ENCODE data around the gene LNX1.

Gene LNX1

GRCh38 chr4:53595204-53595603, 3.9 kb upstream of the LNX1 start:
- ATAC-seq: no peak
- TF ChIP-seq CSDC2 (CRISPR knock-in tag; IDR thresholded peaks at IDR 0.05) (no peak), CREB5 (CRISPR knock-in tag; IDR thresholded peaks at IDR 0.05; ENCODE audit: low read depth) (no peak), ZNF70 (CRISPR knock-in tag; IDR thresholded peaks at IDR 0.05) (no peak), ISL1 (CRISPR knock-in tag; IDR thresholded peaks at IDR 0.05) (no peak), PPARA (CRISPR knock-in tag; IDR thresholded peaks at IDR 0.05; ENCODE audit: borderline replicate concordance) (no peak), RARB (CRISPR knock-in tag; IDR thresholded peaks at IDR 0.05) (no peak), TOX (CRISPR knock-in tag; IDR thresholded peaks at IDR 0.05; ENCODE audit: borderline replicate concordance) (no peak)

GRCh38 chr4:53593765-53594164, 2.5 kb upstream of the LNX1 start:
- ATAC-seq: no peak
- TF ChIP-seq ZNF8 (CRISPR knock-in tag; IDR thresholded peaks at IDR 0.05) (no peak), TOX (CRISPR knock-in tag; IDR thresholded peaks at IDR 0.05; ENCODE audit: borderline replicate concordance) (no peak), ZNF70 (CRISPR knock-in tag; IDR thresholded peaks at IDR 0.05) (no peak), ARNTL (CRISPR knock-in tag; IDR thresholded peaks at IDR 0.05; ENCODE audit: borderline replicate concordance, low read depth) (no peak), TCF4 (CRISPR knock-in tag; IDR thresholded peaks at IDR 0.05; ENCODE audit: borderline replicate concordance) (no peak), ISL1 (CRISPR knock-in tag; IDR thresholded peaks at IDR 0.05) (no peak), ZNF565 (CRISPR knock-in tag; conservative IDR thresholded peaks at IDR 0.05; ENCODE audit: low read depth) (no peak), PATZ1 (CRISPR knock-in tag; IDR thresholded peaks at IDR 0.05; ENCODE audit: borderline replicate concordance) (no peak), OSR1 (CRISPR knock-in tag; IDR thresholded peaks at IDR 0.05) (no peak), TSHZ2 (CRISPR knock-in tag; IDR thresholded peaks at IDR 0.05) (no peak), CSRNP3 (CRISPR knock-in tag; IDR thresholded peaks at IDR 0.05) (no peak), CREB5 (CRISPR knock-in tag; IDR thresholded peaks at IDR 0.05; ENCODE audit: low read depth) (no peak), GLIS3 (CRISPR knock-in tag; IDR thresholded peaks at IDR 0.05) (no peak), ZFP30 (CRISPR knock-in tag; IDR thresholded peaks at IDR 0.05) (no peak), PPARA (CRISPR knock-in tag; IDR thresholded peaks at IDR 0.05; ENCODE audit: borderline replicate concordance) (no peak), CSDC2 (CRISPR knock-in tag; IDR thresholded peaks at IDR 0.05) (no peak), SNAI2 (CRISPR knock-in tag; IDR thresholded peaks at IDR 0.05) (no peak), ESRRG (CRISPR knock-in tag; IDR thresholded peaks at IDR 0.05) (no peak)

GRCh38 chr4:53592686-53593501, 1.6 kb upstream of the LNX1 start:
- no peak for ATAC-seq

More at GRCh38 chr4:53592686-53593501, 1.6 kb upstream of the LNX1 start:
- TF ChIP-seq ZFP30 (CRISPR knock-in tag; IDR thresholded peaks at IDR 0.05): no peak
- TF ChIP-seq SNAI2 (CRISPR knock-in tag; IDR thresholded peaks at IDR 0.05): no peak
- no peak for TF ChIP-seq ARNTL (CRISPR knock-in tag; IDR thresholded peaks at IDR 0.05; ENCODE audit: borderline replicate concordance, low read depth)
